Chondrocyte (in vitro differentiated cells): ENCODE results near the gene TAF11. TPM values are rescaled to one million over a fixed set of nuclear protein-coding genes. Genes with fewer than 3 reads are reported as not detected.

ENCODE experiments used
- DNase-seq: peaks from one replicate; pipeline ENCODE4 v3.0.0; 2021; ENCODE audit warnings: mixed read lengths, low spot score
- H3K27ac Mint-ChIP-seq: one replicate; pipeline ENCODE4 v1.8.0; 2021; ENCODE audit warnings: mild to moderate bottlenecking, moderate library complexity, mixed read lengths; ENCODE audit not compliant: unreplicated experiment
- H3K27me3 Mint-ChIP-seq: 2 replicates; pipeline ENCODE4 v1.8.0; 2021; ENCODE audit warnings: low read depth, mixed read lengths
- H3K36me3 Mint-ChIP-seq: 2 replicates; pipeline ENCODE4 v1.8.0; 2021; ENCODE audit warnings: low read depth, mixed read lengths
- H3K4me1 Mint-ChIP-seq: 2 replicates; pipeline ENCODE4 v1.8.0; 2021; ENCODE audit warnings: low read depth, mild to moderate bottlenecking, mixed read lengths
- H3K4me3 Mint-ChIP-seq: one replicate; pipeline ENCODE4 v1.8.0; 2021; ENCODE audit warnings: mild to moderate bottlenecking, moderate library complexity, mixed read lengths; ENCODE audit not compliant: unreplicated experiment
- H3K9me3 Mint-ChIP-seq: 2 replicates; pipeline ENCODE4 v1.8.0; 2021; ENCODE audit warnings: low read depth, mixed read lengths
- CTCF ChIP-seq: fragments of 200-600 bp; sonication (generic); IDR thresholded peaks from 2 replicates; pipeline ENCODE4 v1.5.0; 2021; ENCODE audit warnings: antibody characterized with exemption, mild to moderate bottlenecking, moderate library complexity
- total RNA-seq: library from RNA; stranded (reverse); gene quantifications from 3 replicates; pipeline ENCODE4 v1.2.1, GENCODE V29; 2021

The TAF11 gene
- total RNA-seq, 1 donor from 2014 or later, result 30.5 TPM

GRCh38 chr6:34829137-34829536 is 58.7 kb downstream of the TAF11 start:
- no peak overlapping the region for H3K4me3 Mint-ChIP-seq
- peaks cover 25% of the 10 kb centered on the region for H3K36me3 Mint-ChIP-seq
- no peaks in the 10 kb centered on the region for H3K27me3 Mint-ChIP-seq
- no peak for TF ChIP-seq CTCF
- no peaks in the 10 kb centered on the region for H3K9me3 Mint-ChIP-seq
- H3K27ac Mint-ChIP-seq, result no peak overlapping the region
- peaks cover 5% of the 10 kb centered on the region for H3K4me1 Mint-ChIP-seq
- DNase-seq, result no peak

Other genes with a start within 250 kb of the TAF11 start
- gene ILRUN, start 191.3 kb downstream of the TAF11 start, total RNA-seq, result 41.0 to 45.9 TPM (median 42.4 TPM) in 3 replicates
- gene SNRPC, start 130.5 kb downstream of the TAF11 start, total RNA-seq, result 72.7 to 80.6 TPM (median 75.0 TPM) in 3 replicates
- 9.8 to 20.8 TPM (median 20.1 TPM) in 3 replicates for gene BLTP3A, start 96.0 kb downstream of the TAF11 start, total RNA-seq
- gene ANKS1A, start 1.2 kb upstream of the TAF11 start, total RNA-seq, result 17.2 to 18.4 TPM (median 17.2 TPM) in 3 replicates